GM08714 (cell line): Measurements from ENCODE around the gene ZFYVE28.

Experiments
- H3K4me3 ChIP-seq: fragments of 200-500 bp; sonication (Bioruptor generic); 2 replicates; pipeline ENCODE4 v1.5.1; 2014; ENCODE audit warnings: mild to moderate bottlenecking, low read length, inconsistent platforms
- ZNF274 ChIP-seq: IDR thresholded peaks from 2 replicates; pipeline ENCODE4 v1.6.1; 2012; ENCODE audit warnings: mild to moderate bottlenecking, low read depth, low read length

The ZFYVE28 gene

GRCh38 chr4:2415881-2416563, 2.4 kb downstream of the ZFYVE28 start:
- TF ChIP-seq ZNF274: no peak
- no peak overlapping the region for H3K4me3 ChIP-seq

DNA sequence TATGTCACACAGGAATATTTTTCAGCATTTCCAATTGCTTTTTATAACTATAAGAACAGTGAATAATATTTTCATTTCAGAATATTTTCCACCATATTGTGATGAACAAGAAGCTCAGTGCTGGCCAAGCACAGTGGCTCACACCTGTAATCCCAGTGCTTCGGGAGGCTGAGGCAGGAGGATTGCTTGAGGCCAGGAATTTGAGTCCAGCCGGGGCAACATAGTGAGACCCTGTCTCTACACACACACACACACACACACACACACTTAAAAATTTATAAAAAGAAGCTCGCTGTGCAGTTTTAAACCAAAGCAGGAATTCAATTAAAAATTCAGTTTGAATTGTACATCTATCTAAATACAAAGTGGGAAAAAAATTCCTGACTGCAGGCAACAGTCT, 3.2 kb downstream of the ZFYVE28 start:
- no peak for TF ChIP-seq ZNF274

GRCh38 chr4:2413821-2414610, 4.4 kb downstream of the ZFYVE28 start:
- no peak for TF ChIP-seq ZNF274
- H3K4me3 ChIP-seq: peak overlapping the region; percentile 6; the same call in 1 of the 2 replicates

More for the DNA sequence above, 3.2 kb downstream of the ZFYVE28 start:
- no peak overlapping the region for H3K4me3 ChIP-seq

DNA sequence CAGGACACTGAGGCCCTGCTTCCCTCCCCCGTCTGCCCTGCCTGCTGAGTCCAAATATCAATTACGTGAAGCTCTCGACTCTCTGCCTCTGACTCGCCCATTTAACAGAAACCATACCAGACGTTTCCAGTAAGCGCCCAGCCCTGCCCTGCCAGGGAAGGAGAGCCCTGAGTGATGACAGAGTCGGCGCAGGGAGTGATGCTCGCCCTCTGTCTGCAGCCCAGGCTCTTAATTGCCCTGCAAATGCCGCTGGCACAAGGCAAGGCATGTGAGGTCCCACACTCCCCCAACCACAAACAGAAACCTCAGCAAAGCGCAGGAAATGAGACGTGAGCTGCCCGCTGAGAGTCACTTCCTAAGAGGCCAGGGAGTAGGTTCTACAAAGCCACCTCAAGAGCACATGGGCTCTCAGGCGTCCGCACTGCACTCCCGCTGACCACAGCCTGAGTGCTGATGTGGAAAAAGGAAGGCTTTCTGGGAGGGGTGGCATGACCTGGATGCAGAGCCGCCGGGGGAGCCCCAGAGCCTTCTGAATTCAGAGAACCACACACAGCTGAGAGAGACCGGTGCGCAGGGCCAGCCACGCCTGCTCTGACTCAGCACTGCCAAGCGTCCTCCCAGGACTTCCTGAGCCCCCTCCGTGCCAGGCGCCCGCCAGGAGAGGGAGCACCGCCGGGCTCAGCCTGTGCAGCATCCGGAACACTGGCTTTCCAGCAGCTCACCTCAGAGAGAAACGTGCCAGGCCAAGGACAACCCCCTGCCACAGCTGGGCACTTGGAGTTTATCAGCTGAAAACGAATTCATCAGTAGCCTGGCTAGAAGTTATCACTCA, 5.3 kb downstream of the ZFYVE28 start:
- peak overlapping the region; percentile 11; the same call in 1 of the 2 replicates for H3K4me3 ChIP-seq
- no peak for TF ChIP-seq ZNF274

- no peak for TF ChIP-seq ZNF274
- peak overlapping the region; percentile 11; the same call in 1 of the 2 replicates for H3K4me3 ChIP-seq
Observed at GRCh38 chr4:2412534-2412884, 5.9 kb downstream of the ZFYVE28 start.

DNA sequence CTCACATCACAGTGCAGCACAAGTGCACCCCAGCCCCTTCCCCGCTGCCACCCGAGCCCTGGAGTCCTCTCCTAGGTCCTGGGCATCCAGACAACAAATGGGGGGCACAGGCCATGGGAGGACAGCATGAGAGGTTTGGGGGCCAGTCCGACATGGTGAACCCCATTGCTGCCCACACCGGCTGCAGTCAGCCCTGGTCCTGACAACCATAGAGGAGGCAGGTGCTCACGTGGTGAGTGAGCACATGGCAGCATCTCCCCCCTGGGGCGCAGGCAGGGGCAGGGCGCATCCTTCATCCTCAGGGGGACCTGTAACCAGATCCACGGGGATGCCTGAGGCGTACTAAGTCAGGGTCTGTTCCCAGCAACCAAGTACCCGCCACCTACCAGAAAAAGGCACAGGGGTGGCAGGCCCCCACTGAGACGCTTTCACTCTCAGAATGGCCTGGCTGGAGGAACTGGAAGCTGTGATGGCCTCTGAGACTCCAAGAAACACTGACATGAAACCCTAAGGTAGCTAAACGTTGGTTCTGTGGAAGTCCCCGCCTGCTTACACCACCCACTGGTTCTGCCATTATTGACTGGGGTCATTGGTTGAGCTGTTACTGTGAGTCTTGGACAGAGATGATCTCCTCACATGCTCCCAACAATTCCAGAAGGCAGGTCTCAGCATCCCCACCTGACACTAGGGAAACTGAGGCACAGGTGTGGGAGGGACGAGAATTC, 6.5 kb downstream of the ZFYVE28 start:
- no peak overlapping the region; the same call in 1 of the 2 replicates for H3K4me3 ChIP-seq
- no peak for TF ChIP-seq ZNF274

DNA sequence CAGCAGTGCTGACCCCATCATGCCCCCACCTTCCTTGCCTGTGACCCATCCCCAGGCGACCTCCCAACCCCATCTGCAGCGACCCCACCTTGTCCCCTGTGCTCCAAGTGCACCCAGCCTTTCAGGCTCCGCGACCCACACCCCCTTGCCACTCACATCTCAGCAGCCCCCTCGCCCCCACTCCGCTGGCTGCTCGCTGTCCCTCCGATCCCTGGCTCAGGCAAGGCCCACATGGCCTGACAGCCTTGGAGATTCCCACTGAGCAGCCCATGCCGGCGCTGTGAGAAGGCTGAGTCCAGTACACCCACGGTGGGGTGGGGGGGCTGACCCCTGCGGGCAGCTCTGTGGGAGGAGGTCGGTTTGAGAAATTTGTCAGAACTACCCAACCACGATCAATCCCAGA, 9.1 kb downstream of the ZFYVE28 start:
- TF ChIP-seq ZNF274: no peak
- no peak overlapping the region for H3K4me3 ChIP-seq

GRCh38 chr4:2408976-2409375, 9.5 kb downstream of the ZFYVE28 start:
- no peak for TF ChIP-seq ZNF274
- no peak overlapping the region for H3K4me3 ChIP-seq

GRCh38 chr4:2408401-2408958, 10.0 kb downstream of the ZFYVE28 start:
- no peak overlapping the region for H3K4me3 ChIP-seq
- no peak for TF ChIP-seq ZNF274

GRCh38 chr4:2407991-2408342, 10.5 kb downstream of the ZFYVE28 start:
- no peak for TF ChIP-seq ZNF274
- H3K4me3 ChIP-seq: no peak overlapping the region

DNA sequence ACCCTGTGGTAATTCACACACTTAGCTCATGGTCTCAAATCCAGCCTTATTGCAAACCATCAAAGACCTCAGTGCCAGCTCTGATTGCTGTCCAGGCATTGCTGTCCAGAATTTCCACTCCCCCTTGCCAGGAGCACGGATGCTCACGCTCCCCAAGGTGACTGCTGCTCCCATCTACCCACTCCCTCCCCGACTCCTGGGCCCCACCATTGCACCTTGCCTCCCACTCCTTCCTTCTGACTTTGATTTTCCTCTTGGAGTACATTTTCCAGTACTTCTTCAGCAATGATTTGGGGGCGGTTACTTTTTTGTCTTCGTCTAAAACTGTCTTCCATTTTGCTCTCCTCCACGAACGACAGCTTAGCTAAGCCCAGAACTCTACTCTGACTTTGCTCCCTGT, 11.5 kb downstream of the ZFYVE28 start:
- no peak overlapping the region for H3K4me3 ChIP-seq
- no peak for TF ChIP-seq ZNF274

- no peak overlapping the region for H3K4me3 ChIP-seq
- TF ChIP-seq ZNF274: no peak
Observed at GRCh38 chr4:2406406-2406805, 12.0 kb downstream of the ZFYVE28 start.

- TF ChIP-seq ZNF274: no peak
- no peak overlapping the region for H3K4me3 ChIP-seq
Observed at GRCh38 chr4:2402941-2403340, 15.5 kb downstream of the ZFYVE28 start.
